ENCODE measurements around the gene TET2.

The TET2 gene

DNA sequence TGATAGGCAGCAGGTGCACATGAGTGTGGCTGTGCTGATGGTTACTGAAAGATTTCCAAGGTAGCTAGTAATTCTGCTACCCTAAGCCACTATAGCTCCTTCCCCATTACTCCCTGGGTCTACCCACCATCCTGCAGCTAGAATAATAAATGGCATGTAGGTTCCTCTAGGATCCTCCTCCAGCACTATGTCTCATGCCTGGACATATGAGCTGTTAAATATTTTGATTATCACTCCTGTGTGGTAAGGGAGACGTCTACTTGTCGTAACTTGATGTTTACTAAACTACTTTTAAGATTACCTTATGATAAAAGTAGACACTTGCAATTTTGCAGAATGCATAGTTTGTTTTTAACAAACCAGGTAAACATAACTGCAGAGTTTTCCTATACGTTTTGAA lies 35.5 kb downstream of the TET2 start:
- DNase-seq (ENCODE audit: low read depth in 4 of 4, low spot score in 1 of 4), result no peak

DNA sequence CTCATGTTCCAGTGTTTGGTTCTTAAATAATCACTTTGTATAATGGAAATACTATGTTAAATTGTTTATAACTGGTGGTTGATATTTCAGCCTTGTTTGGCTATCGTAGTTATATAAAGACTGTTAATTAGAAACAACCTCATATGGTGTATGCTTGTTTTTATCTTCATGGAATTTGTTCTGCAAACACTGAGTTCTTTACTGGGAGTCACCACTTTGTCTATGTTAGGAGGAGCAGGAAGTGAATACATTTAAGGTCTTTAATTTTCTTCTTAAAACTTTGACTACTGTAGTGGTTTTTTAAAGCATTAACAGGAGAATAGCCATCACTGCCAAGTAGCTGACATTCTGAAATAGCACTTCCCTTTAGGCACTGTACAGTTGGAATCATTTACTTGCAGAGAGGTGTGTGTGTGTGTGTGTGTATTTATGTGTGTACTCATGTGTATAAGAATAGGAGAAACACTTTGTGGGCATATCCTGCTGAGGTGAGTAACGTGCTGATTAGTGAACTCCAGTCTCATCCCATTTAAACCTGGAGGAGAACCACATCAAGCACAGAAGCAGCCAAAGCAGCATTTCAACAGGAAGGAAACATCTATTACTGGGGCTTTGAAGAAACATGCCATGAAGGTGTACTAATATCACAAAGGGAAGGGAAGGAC lies 37.8 kb downstream of the TET2 start:
- DNase-seq (ENCODE audit: low read depth in 4 of 4, low spot score in 1 of 4), result no peak

DNA sequence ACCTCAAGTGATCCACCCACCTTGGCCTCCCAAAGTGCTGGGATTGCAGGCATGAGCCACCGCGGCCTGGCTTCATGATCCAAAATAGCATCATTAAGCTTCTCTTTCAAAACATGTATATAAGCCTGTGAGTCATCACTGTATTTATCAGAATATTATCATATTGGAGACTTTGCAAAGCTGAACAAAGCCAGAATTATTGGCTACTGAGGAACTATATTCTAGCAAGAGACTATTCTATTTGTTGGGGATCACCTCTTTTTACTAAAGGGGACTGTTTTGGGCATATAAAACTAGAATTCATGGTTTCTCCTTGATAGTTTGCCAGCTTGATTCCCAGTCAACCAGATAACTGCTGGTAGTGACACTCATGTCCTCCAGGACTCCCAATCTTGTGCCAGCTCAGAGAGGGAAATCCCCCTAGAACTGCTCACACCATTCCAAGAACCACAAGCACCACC lies 40.1 kb downstream of the TET2 start:
- no peak for DNase-seq (ENCODE audit: low read depth in 4 of 4, low spot score in 1 of 4)

DNA sequence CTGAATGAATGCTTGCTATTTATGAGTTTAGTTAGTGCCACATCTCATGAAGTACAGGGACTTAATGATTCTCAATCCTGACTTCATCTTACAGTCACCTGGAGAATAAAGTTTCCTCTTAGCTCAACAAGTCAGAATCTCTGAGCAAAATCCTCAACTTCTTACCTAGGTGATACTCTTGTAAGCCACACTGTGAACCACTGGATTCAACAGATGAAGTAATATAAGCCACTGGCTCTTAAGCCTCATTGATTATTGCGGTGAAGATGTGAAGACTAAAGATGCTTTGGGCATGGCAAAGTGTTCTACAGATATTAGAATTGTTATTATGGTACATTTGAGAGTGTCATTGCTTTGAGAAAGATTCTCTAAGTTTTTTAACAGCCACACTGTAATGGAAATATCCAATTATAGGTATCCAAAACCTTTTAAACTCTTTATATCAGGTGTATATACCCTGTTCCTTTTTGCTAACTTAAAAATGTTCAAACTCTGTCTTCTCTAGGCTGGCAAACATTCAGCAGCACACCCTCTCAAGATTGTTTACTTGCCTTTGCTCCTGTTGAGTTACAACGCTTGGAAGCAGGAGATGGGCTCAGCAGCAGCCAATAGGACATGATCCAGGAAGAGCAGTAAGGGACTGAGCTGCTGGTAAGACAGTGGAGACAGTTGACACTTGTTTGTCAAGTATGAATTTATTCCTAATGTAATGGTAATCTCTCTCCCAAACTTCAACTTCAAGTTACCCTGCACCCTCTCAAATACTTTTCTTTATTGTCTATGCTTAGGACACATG lies 43.4 kb downstream of the TET2 start:
- DNase-seq (ENCODE audit: low read depth in 4 of 4, low spot score in 1 of 4), result no peak

DNA sequence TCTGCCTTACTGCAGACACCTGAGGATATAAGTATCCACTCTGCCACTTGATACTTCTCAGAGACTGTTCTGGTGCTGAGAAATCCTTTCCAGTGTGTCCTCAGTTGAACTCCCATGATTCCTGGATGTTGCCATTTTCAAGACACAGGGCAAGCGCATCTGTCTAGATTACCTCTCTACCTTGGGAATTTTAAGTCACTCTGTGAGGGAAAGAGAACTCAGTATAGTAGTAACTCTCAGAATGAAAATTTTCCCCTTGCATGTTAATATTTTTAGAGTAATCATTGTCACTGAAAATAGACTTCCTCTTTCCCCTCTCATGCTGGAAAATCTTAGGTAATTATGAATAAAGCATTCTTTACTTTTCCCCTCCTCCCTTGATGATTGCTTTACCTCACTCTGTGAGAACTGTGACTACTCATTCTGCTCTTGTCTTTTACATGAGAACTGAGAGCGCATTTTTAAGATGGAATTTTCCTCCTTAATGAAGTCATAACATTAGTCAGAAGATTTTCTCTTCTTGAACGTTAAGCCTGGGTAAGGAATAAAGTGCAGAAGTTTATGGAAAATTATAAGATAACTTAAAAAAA lies 45.0 kb downstream of the TET2 start:
- no peak for DNase-seq (ENCODE audit: low read depth in 4 of 4, low spot score in 1 of 4)

DNA sequence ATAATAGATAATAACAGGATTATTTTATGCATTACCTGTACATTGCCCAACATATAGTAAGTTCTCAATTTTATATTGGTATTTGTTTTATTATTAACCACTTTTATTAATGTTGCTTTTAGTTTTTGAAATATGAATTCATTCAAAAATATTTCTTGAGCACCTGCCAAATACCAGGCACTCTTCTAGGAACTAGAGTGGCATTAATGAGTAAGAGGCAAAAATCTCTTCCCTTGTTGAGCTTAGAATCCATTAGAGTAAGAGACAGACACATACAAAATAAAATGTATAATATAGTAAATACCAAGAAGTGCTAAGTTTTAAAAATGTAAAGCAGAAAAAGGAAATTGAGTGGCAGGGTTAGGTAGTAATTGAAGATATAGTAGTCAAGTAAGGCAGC lies 45.8 kb downstream of the TET2 start:
- DNase-seq (ENCODE audit: low read depth in 4 of 4, low spot score in 1 of 4), result no peak

DNA sequence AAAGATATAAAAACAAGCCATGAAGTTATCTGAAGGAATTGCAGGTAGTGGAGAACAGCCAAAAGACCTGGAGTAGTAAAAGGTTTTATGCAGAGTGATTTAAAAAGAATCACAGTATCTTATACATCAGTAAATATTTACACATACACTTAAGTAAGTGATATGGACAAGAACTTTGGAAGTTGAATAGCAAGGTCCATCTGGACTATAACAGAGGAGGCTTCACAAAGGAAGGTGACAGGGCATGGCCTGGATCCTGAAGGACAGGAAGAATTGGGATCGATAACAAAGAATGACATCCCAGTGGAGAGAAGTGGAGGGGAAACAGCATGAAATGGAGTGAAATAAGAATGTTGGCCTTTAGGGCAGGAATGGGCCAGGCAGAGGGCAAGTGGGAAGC lies 46.2 kb downstream of the TET2 start:
- no peak for DNase-seq (ENCODE audit: low read depth in 4 of 4, low spot score in 1 of 4)

DNA sequence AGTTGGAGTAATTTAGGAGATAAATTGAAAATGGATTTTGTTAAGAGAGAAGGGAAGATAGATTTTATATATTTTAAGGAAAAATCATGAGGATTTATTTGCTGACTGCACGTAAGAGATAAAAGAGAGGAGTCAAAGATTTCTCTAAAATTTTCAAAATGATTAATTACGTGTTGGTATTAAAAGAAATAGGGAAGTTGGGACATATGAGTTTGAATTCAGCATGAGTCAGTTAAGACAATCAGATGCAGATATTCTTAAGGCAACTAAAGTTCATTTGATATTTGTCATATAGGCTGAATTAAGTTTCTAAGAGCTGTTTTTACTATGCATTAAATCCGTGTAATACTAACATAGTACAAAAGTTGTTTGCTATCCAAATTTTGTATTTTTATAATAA lies 46.9 kb downstream of the TET2 start:
- DNase-seq (ENCODE audit: low read depth in 4 of 4, low spot score in 1 of 4), result no peak

DNA sequence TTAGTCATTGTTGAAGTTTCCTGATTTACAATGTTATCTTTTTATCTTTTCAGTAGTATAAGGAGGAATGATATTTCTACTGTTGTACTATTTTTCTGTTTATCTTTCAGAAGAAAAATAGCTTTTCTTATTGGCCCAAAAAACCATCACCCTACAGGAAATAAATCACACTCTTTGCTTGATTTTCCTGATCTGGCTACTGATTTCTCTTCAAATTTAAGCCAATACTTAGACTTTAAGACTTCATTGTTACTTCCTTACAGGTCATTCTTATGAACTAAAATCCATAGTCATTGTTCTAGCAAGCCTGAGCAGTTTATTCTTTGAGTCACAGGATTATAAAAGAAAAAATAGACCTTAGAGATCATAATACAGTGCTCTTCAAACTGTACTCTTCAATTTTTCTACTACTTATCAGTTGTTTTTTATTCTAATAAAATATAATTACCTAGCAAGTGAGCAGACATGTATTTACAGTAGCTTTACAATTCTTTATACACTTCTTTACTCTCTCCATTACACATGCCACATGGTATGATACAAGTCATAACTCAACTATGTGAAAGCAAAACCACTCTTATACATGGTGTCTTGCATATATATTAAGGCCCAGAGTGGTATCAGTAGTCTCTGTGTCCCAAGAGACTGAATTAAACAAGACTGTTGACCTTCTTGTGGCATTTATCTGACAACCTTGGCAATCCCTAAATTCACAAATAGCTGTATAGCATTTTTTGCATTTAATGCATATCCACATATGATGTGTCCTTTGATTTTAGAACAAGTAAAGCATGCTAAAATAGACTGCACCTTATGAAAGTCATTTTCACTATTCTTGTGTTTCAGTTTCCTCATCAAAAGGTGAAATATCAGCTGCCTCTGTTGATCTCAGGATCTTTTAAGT lies 47.9 kb downstream of the TET2 start:
- no peak for DNase-seq (ENCODE audit: low read depth in 4 of 4, low spot score in 1 of 4)

DNA sequence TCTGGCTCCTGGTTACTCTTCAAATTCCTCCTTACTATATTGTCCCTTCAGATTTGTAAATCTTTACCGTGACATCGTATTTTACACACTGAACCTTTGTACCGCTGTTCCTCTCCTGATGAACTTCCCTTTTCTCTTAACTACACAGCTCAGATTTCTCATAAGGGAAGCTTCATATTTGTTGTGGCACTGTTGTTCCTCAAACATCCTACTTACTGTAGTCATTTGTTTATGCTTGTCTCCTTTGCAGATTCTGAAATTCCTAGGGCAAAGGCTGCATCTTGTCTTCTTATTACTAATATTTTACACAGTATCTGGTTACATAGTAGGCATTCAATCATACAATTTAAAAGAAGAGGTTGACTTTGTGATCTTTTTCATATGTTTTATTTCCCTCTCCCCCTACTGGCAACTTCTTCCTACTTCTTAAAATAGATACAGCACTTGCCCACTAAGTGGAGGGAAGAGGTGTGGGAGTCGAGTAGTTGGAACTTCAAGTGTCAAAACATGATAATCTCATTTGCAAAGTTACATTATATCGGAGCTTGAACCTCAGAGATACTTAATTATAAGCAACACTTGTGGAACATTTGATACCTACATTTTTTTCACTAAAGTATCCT lies 50.0 kb downstream of the TET2 start:
- no peak for DNase-seq (ENCODE audit: low read depth in 4 of 4, low spot score in 1 of 4)

DNA sequence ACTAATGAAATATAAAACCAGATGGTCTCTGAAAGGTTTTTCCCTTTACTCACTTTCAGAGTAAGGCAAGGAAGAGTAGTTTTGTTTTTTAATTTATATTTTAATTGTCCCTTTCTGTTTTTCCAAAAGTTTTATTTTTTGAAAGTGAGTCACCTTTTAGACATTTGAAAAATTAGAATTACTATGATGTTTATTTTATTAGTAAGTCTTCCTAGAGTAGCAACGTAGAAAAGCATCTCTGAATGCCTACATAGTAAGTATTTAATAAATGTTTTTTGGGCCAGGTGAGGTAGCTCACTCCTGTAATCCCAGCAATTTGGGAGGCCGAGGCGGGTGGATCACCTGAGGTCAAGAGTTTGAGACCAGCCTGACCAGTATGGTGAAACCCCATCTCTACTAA lies 51.1 kb downstream of the TET2 start:
- no peak for DNase-seq (ENCODE audit: low read depth in 4 of 4, low spot score in 1 of 4)

DNA sequence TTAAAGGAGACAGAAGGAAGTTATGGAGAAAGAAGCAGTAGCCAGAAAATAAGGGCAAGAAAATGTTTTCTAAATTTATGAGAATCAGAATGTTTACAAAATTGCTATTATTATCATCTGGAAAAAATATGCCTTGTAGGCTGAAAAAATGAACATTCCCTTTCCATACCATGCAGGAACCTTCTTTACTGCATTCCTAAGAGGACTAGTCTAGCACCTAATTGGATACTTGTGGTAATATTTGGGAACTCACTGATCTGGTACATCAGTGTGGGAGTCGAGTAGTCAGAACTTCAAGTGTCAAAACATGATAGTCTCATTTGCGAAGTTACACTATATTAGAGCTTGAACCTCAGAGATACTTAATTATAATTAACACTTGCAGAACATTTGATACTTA lies 51.9 kb downstream of the TET2 start:
- no peak for DNase-seq (ENCODE audit: low read depth in 4 of 4, low spot score in 1 of 4)

DNA sequence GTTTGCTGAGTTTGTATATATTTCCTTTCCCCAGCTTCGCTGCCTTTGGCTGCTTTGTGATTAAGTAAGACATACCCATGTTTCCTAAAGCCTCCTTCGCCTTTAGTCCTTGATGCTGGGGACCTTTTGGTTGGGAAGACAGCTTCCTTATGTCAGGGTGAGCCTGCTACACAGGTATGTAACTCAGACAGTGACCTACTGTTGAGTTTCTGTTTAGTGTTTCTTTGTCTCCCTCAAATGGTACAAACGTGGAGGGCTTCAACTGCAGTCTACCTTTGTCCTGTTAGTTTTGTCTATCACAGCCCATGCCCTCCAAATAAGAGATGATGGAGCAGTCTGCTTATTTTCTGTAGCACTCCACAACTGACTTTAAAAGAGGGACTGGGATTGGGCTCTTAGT lies 59.5 kb downstream of the TET2 start:
- no peak for DNase-seq (ENCODE audit: low read depth in 4 of 4, low spot score in 1 of 4)

DNA sequence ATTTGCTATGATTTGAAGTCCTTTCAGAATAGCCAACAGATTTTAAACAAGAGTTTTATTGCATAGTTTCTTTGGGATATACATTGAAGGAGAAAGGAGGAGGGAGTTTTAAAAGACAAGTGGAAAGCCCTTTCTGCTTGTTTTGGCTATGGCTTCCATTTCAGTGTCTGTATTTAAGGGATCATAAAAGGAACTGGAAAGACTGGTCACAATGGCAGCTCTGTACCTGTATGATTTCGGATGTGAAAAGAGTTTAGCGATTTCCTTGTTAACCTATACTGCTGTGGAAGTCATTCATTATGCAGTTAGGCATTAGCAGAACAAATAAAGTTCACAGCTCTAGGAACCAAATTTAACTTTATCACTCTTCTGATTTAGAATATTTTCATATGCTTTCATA lies 60.7 kb downstream of the TET2 start:
- DNase-seq (ENCODE audit: low read depth in 4 of 4, low spot score in 1 of 4), result no peak

DNA sequence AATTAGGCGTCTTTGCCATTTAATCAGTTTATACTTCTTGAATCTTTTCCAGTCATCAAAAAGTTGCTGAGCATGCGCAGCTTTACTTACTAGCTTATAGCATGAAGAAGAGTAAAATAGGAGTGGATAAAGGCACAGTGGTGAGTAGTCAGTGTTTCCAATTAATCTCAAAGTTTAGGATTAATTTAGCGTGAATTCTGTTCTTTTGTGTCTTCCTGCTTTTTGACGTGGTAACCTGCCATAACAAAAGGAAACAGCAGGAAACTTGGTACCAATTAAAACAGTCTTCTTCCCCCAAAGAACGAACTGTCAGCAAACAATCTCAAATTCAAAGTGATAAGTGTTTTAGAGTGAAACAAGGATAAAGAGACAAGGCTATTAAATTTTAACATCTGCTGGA lies 61.9 kb downstream of the TET2 start:
- no peak for DNase-seq (ENCODE audit: low read depth in 4 of 4, low spot score in 1 of 4)

DNA sequence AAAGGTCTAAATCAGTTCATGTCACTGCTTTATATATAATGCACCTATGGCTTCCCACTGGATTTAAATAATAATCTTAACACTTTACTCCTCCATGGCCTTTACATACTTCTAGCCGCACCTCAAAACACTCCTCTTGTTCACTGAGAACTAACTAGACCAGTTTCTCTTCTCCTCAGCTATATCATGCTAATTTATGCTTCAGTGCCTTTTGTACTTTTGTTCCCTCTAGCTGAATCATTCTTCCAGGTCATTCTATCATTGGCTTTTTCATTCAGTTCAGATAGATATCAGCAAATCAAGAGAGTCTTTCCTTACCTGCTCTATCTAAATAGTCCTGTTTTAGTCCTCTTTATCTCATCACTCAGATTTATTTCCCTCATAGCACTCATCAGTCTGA lies 64.2 kb downstream of the TET2 start:
- DNase-seq (ENCODE audit: low read depth in 4 of 4, low spot score in 1 of 4), result no peak

DNA sequence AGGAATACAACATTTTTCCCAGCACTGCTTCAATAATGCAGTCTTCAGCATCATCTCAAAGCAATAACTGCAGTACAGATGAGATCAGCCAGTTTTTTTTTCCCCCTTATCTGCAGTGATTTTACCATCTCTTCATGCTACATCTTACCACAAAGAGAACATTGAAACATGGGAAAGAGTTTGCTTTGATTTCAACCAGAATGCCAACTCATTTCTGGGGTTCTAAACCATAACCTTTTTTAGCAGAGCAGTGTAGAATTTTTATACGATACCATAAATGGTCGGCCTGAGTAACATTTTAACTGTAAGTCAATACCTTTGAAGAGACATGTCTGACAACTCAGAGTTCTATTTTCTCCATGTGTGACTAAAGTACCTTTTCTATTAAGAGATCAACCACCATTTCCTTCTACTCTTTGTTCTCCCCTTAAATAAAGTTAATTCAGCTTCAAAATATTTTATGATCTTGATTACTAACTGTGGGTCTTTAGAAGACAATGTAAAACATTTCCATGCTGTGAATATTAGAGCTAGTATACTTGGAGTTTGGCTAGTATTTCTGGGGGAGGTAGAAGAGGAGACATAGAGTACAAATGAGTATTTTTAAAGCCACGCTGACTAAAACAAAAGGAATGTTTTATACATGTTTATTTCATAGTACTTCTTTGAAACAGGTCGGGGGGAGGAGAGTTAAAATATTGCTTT lies 69.1 kb downstream of the TET2 start:
- DNase-seq (ENCODE audit: low read depth in 4 of 4, low spot score in 1 of 4), result no peak

DNA sequence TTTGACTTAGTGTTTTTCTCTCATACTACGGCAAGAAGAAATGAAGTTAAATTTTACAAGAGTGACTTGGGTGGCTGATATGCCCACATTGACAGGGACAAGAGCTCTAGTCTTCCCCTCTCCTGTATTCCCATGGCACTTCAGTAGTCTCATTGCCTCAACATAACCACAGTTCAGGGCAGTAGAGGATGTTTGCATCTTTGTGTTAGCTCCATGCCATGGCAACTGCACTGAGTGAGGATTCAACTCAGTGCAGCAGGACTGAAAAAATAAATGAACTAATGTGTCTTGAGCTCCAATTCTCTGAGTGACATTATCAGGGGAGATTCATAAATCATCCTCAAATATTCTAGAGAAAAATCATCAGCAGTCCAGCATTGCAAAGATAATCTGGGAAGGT lies 78.8 kb downstream of the TET2 start:
- DNase-seq (ENCODE audit: low read depth in 4 of 4, low spot score in 1 of 4), result no peak

DNA sequence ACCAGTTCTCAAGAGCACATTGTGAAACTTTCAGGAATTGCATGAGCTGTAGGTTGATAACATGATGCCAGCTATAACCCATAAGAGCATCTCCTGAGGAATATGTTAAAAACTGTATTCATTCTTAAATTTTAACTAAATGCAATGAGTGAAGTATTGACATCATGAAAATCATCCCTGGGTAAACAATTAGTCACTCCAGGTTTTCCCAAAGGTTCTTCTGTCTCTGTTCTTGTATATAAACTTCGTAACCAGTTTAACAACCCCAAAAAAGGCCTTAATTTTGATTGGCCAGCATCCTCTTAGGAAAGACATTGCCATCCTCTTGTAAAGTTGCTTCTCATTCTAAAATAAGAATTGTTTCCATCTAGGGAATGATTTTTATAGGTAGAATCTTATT lies 80.4 kb downstream of the TET2 start:
- DNase-seq (ENCODE audit: low read depth in 4 of 4, low spot score in 1 of 4), result no peak

DNA sequence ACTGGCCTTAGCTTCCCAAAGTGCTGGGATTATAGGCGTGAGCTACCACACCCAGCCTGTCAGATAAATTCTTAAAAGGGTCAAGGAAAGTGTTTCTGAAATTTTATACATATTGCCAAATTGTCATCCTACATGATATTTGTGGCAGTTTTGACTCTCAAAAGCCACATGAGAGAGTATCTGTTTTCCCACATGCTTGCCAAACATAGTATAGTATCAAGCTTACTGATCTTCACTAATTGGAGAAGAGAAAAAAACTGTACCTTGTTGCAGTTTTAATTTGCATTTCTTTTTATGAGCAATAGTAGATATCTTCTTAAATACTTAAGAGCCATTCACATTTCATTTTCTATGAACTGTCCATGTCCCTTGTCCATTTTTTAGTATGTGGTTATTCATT lies 83.6 kb downstream of the TET2 start:
- DNase-seq (ENCODE audit: low read depth in 4 of 4, low spot score in 1 of 4), result no peak

Data from stimulated activated CD4-positive, alpha-beta T cell treated with anti-CD3 and anti-CD28 coated beads, Interleukin-1b, Interleukin-23, amount 100 ng/mL, for 24 hours (primary cell).